Measurements from ENCODE around the gene MAP3K20. TPM values are rescaled to one million over a fixed set of nuclear protein-coding genes. Genes with fewer than 3 reads are reported as not detected.

MAP3K20 gene
- total and polyA plus RNA-seq, 2 donors (not counting 3 experiments of a cell fraction or from before 2014, with no cell fraction given) = 7.8 to 31.5 TPM

- H3K4me1 ChIP-seq (ENCODE audit: control insufficient read depth, extremely low read depth, insufficient read depth, low read length) = no peaks in the 10 kb centered on the region
- no peak overlapping the region for H3K4me3 ChIP-seq (replicated peaks in 1 of 3; ENCODE audit: insufficient read depth in 1 of 3, low read depth in 1 of 3, low read length in 3 of 3)
- H2AFZ ChIP-seq (ENCODE audit: low read depth, low read length) = no peak overlapping the region
- FAIRE-seq (no peak), DNase-seq (ENCODE audit: low read depth, low spot score) (no peak)
- dilution Hi-C loops (cut with MboI; ENCODE audit: extremely low pct_ligation_motif_present, low sequenced_read_pairs) (no loop called here), intact Hi-C loops (cut with micrococcal nuclease) (no loop called here)
- TF ChIP-seq, protein P1, sequence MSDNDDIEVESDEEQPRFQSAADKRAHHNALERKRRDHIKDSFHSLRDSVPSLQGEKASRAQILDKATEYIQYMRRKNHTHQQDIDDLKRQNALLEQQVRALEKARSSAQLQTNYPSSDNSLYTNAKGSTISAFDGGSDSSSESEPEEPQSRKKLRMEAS (IDR thresholded peaks at IDR 0.05; ENCODE audit: insufficient read depth, insufficient read length) = no peak
- no peak for TF ChIP-seq GATA2 (IDR thresholded peaks at IDR 0.05; ENCODE audit: insufficient read depth, insufficient read length, low read depth, low read length)
- TF ChIP-seq JUN (IDR thresholded peaks at IDR 0.05; ENCODE audit: borderline replicate concordance, insufficient read depth, insufficient read length, low read depth) = no peak
- no peak for TF ChIP-seq MYC (IDR thresholded peaks at IDR 0.05; ENCODE audit: low read depth, low read length)
- TF ChIP-seq POLR2A (IDR thresholded peaks at IDR 0.05; ENCODE audit: low read depth, low read length) = no peak
- no peak for TF ChIP-seq EZH2 (IDR thresholded peaks at IDR 0.05; ENCODE audit: borderline replicate concordance, low read depth, low read length, severe bottlenecking)
- TF ChIP-seq, protein P2, sequence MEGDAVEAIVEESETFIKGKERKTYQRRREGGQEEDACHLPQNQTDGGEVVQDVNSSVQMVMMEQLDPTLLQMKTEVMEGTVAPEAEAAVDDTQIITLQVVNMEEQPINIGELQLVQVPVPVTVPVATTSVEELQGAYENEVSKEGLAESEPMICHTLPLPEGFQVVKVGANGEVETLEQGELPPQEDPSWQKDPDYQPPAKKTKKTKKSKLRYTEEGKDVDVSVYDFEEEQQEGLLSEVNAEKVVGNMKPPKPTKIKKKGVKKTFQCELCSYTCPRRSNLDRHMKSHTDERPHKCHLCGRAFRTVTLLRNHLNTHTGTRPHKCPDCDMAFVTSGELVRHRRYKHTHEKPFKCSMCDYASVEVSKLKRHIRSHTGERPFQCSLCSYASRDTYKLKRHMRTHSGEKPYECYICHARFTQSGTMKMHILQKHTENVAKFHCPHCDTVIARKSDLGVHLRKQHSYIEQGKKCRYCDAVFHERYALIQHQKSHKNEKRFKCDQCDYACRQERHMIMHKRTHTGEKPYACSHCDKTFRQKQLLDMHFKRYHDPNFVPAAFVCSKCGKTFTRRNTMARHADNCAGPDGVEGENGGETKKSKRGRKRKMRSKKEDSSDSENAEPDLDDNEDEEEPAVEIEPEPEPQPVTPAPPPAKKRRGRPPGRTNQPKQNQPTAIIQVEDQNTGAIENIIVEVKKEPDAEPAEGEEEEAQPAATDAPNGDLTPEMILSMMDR (IDR thresholded peaks at IDR 0.05; ENCODE audit: extremely low read depth in 1 of 2, insufficient read depth in 1 of 2, low read depth in 1 of 2, low read length in 2 of 2) = no peak
- TF ChIP-seq FOS (IDR thresholded peaks at IDR 0.05; ENCODE audit: borderline replicate concordance, insufficient read depth, low read length) = no peak
- no peak for TF ChIP-seq POLR2AphosphoS5 (IDR thresholded peaks at IDR 0.05; ENCODE audit: insufficient read depth, low read depth, low read length)
- H3K9me3 ChIP-seq (replicated peaks; ENCODE audit: control insufficient read depth, insufficient read depth, low read length) = no peaks in the 10 kb centered on the region
- no peaks in the 10 kb centered on the region for H3K79me2 ChIP-seq (ENCODE audit: control insufficient read depth, insufficient read depth, low read length)
- no peaks in the 10 kb centered on the region for H3K36me3 ChIP-seq (ENCODE audit: control insufficient read depth in 2 of 2, extremely low read depth in 1 of 2, insufficient read depth in 2 of 2, low read length in 2 of 2)
- H3K27ac ChIP-seq (ENCODE audit: insufficient read depth, low read depth, low read length) = no peak overlapping the region
- CTCF ChIA-PET = interaction anchor here (1.1 kb wide), 1 partner anchor 10 kb away, joined by 4 read pairs; no protein-coding TSS in a partner anchor
- POLR2A ChIA-PET = no interaction called here
- H3K4me2 ChIP-seq (ENCODE audit: insufficient read depth, low read length) = no peak overlapping the region
- no peaks in the 10 kb centered on the region for H3K9me1 ChIP-seq (replicated peaks; ENCODE audit: control insufficient read depth, extremely low read depth, insufficient read depth, low read length)
- H3K9ac ChIP-seq (replicated peaks; ENCODE audit: extremely low read depth, insufficient read depth, low read length) = no peak overlapping the region
- H4K20me1 ChIP-seq (replicated peaks; ENCODE audit: control insufficient read depth, extremely low read depth, insufficient read depth, low read length) = no peaks in the 10 kb centered on the region
- peaks cover 1 to 3% of the 10 kb centered on the region in 2 experiments for H3K27me3 ChIP-seq (ENCODE audit: control insufficient read depth in 2 of 2, insufficient read depth in 2 of 2, low read length in 2 of 2)
- no TSS peak for BruUV-seq (replicated peaks)
These were observed 211.9 kb downstream of the MAP3K20 start for GRCh38 chr2:173287594-173287993.
